Superior temporal gyrus (tissue), 1 donor: ENCODE measurements around the gene MUC5AC.
"Not testable (repeated sequence)": the region's sequence is repeated elsewhere in the genome, so short reads cannot be mapped to it uniquely, and the experiment has no call there.

Source experiments
- DNase-seq: peaks from one replicate; pipeline ENCODE4 v3.0.0-alpha.2; 2016; ENCODE audit errors: extremely low spot score

The MUC5AC gene

GRCh38 chr11:1234771-1235305, 77.1 kb downstream of the MUC5AC start:
- DNase-seq, result no peak

- DNase-seq, result no peak
Measured at GRCh38 chr11:1235306-1235900, 77.7 kb downstream of the MUC5AC start.

- no peak for DNase-seq
Measured at GRCh38 chr11:1235901-1236315, 78.2 kb downstream of the MUC5AC start.

GRCh38 chr11:1236316-1237127, 78.8 kb downstream of the MUC5AC start:
- DNase-seq, result no peak

- no peak for DNase-seq
Measured at GRCh38 chr11:1237128-1237580, 79.4 kb downstream of the MUC5AC start.

GRCh38 chr11:1237851-1238250, 80.1 kb downstream of the MUC5AC start:
- DNase-seq, result no peak

GRCh38 chr11:1238767-1239595, 81.2 kb downstream of the MUC5AC start:
- no peak for DNase-seq

GRCh38 chr11:1239596-1240205, 81.9 kb downstream of the MUC5AC start:
- DNase-seq, result no peak

- DNase-seq, result no peak
Measured at GRCh38 chr11:1240771-1241170, 83.0 kb downstream of the MUC5AC start.

- DNase-seq, result no peak
Measured at GRCh38 chr11:1241706-1242105, 84.0 kb downstream of the MUC5AC start.

GRCh38 chr11:1242289-1242688, 84.5 kb downstream of the MUC5AC start:
- DNase-seq, result no peak

- DNase-seq, result not testable (repeated sequence)
Measured at GRCh38 chr11:1242751-1243150, 85.0 kb downstream of the MUC5AC start.

- DNase-seq, result not testable (repeated sequence)
Measured at GRCh38 chr11:1243521-1243920, 85.8 kb downstream of the MUC5AC start.

- not testable (repeated sequence) for DNase-seq
Measured at GRCh38 chr11:1244557-1244956, 86.8 kb downstream of the MUC5AC start.

- DNase-seq, result not testable (repeated sequence)
Measured at GRCh38 chr11:1245717-1246116, 88.0 kb downstream of the MUC5AC start.

GRCh38 chr11:1246301-1246700, 88.5 kb downstream of the MUC5AC start:
- not testable (repeated sequence) for DNase-seq

- DNase-seq, result not testable (repeated sequence)
Measured at GRCh38 chr11:1247026-1247425, 89.3 kb downstream of the MUC5AC start.

GRCh38 chr11:1248951-1249350, 91.2 kb downstream of the MUC5AC start:
- not testable (repeated sequence) for DNase-seq

GRCh38 chr11:1250411-1250810, 92.7 kb downstream of the MUC5AC start:
- DNase-seq, result not testable (repeated sequence)
